Naive thymus-derived CD4-positive, alpha-beta T cell (primary cell): ENCODE results near the gene ESRRA. TPM values are rescaled to one million over a fixed set of nuclear protein-coding genes. Genes with fewer than 3 reads are reported as not detected.

Source experiments
- ATAC-seq: fragments of 150-1000 bp; cut with Tn5 transposase; 2 replicates; pipeline ENCODE4 v1.10.0; 2021; ENCODE audit warnings: mild to moderate bottlenecking, moderate library complexity
- CTCF ChIA-PET: fragments of 350-600 bp; sonication (Branson Sonifier 250); formaldehyde crosslinking; loops from one replicate; lab custom pipeline; 2021; ENCODE audit warnings: antibody characterized with exemption; lab: Charles Lee
- POLR2A ChIA-PET: fragments of 350-600 bp; sonication (Branson Sonifier 250); formaldehyde crosslinking; loops from one replicate; lab custom pipeline; 2021; ENCODE audit warnings: antibody characterized with exemption, inconsistent platforms; lab: Charles Lee
- DNase-seq, 9 donors: peaks; one replicate each; pipeline versions ENCODE4 v3.0.0 to v3.0.0-alpha.2; 2020 to 2022; ENCODE audit warnings: mixed read lengths in 1 of 9
- H3K27ac ChIP-seq: one replicate; pipeline ENCODE4 v1.7.0; 2013; ENCODE audit warnings: mild to moderate bottlenecking, low read depth, low read length, moderate library complexity
- H3K27me3 ChIP-seq, 2 donors: one replicate each; pipeline ENCODE4 v1.7.0; 2013; ENCODE audit warnings: low read length in 2 of 2, mild to moderate bottlenecking in 2 of 2, moderate library complexity in 2 of 2; ENCODE audit not compliant: control insufficient read depth in 2 of 2, insufficient read depth in 2 of 2
- H3K36me3 ChIP-seq, 3 experiments: 1 replicate in 2 of 3; 2 replicates in 1 of 3; pipeline ENCODE4 v1.7.0; 2013; ENCODE audit warnings: low read length in 3 of 3, mild to moderate bottlenecking in 3 of 3, moderate library complexity in 1 of 3; ENCODE audit not compliant: insufficient read depth in 3 of 3, control insufficient read depth in 2 of 3
- H3K4me1 ChIP-seq, 2 donors: one replicate each; pipeline ENCODE4 v1.7.0; 2013; ENCODE audit warnings: low read length in 2 of 2, mild to moderate bottlenecking in 2 of 2, moderate library complexity in 1 of 2; ENCODE audit not compliant: control insufficient read depth in 2 of 2, insufficient read depth in 2 of 2
- H3K4me3 ChIP-seq: 2 replicates; pipeline ENCODE4 v1.7.0; 2013; ENCODE audit warnings: mild to moderate bottlenecking, low read length
- H3K9me3 ChIP-seq, 3 experiments: 1 replicate in 2 of 3; 2 replicates in 1 of 3; pipeline ENCODE4 v1.7.0; 2013; ENCODE audit warnings: low read length in 3 of 3; ENCODE audit not compliant: control insufficient read depth in 2 of 3
- H3K27ac Mint-ChIP-seq, 9 donors: one replicate each; pipeline ENCODE4 v1.8.0; 2020 to 2022; ENCODE audit warnings: mixed read lengths in 9 of 9, mild to moderate bottlenecking in 8 of 9, moderate library complexity in 5 of 9, inconsistent platforms in 2 of 9
- H3K27me3 Mint-ChIP-seq, 5 donors: one replicate each; pipeline ENCODE4 v1.8.0; 2021 to 2022; ENCODE audit warnings: mixed read lengths in 5 of 5, mild to moderate bottlenecking in 1 of 5
- H3K36me3 Mint-ChIP-seq, 5 donors: one replicate each; pipeline ENCODE4 v1.8.0; 2020 to 2022; ENCODE audit warnings: mixed read lengths in 5 of 5, mild to moderate bottlenecking in 3 of 5, inconsistent platforms in 1 of 5
- H3K4me1 Mint-ChIP-seq, 7 donors: one replicate each; pipeline ENCODE4 v1.8.0; 2020 to 2022; ENCODE audit warnings: mixed read lengths in 7 of 7, mild to moderate bottlenecking in 3 of 7, inconsistent platforms in 1 of 7
- H3K4me3 Mint-ChIP-seq, 10 donors: one replicate each; pipeline ENCODE4 v1.8.0; 2020 to 2022; ENCODE audit warnings: mild to moderate bottlenecking in 10 of 10, mixed read lengths in 10 of 10, moderate library complexity in 6 of 10, inconsistent platforms in 2 of 10
- H3K9me3 Mint-ChIP-seq, 11 donors: one replicate each; pipeline ENCODE4 v1.8.0; 2020 to 2022; ENCODE audit warnings: mixed read lengths in 11 of 11, mild to moderate bottlenecking in 4 of 11, inconsistent platforms in 1 of 11, moderate library complexity in 1 of 11
- intact Hi-C, 2 donors: fragments of 100-400 bp; cut with micrococcal nuclease; formaldehyde crosslinking; loops; one replicate each; pipeline ENCODE4 v1.15.1; 2023
- polyA plus RNA-seq, 2 donors: library from polyadenylated mRNA; unstranded; fragments of 300-500 nt; fragmentation: Illumina TruSeq; gene quantifications; one replicate each; pipeline ENCODE4 v1.2.3, GENCODE V29; 2021
- total RNA-seq, 6 experiments: library from RNA in 5 of 6; stranded (reverse) in 5 of 6; gene quantifications; 1 replicate in 5 of 6; 2 replicates in 1 of 6; pipeline ENCODE4 v1.2.3 and lab custom pipeline; 2021 to 2026

ESRRA gene
- total and polyA plus RNA-seq, 7 experiments from 2014 or later: 5.3 to 42.0 (median 26.8) TPM

DNA sequence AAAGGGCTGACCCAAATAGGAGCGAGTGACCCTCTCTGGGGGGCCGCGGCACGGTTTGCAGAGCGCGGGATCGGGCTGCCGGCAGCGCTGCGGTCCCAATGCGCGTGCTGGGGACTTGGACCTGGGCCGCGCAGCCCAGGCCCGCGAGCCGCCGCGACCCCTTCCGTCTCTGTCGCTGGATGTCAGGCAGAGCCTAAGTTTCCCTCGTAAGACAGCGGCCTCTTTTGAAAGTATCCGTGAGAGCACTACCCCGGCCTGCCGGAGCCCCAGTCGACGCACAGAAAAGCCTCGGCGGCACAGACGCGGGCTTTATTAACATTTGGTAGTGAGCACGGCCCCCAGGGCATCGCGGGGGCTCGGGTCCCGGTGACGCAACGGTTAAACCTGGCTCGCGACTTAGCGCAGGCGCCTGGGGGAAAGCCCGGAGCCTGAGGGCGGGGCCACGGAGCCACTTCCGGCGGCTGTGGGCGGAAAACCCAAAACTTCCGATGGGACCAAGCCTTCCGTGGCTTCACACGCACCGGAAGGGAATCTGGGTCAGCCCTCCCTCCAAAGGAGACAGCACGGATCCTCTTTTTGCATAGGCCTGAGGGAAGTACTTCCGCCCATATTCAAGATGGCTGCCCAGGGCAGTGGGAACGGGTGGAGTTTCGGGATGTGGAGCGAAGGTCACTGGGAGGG lies 35.6 kb upstream of the ESRRA start:
- peak; percentile 82 for ATAC-seq
- POLR2A ChIA-PET: interaction anchor here (0.6 to 7.0 kb wide), 19 partner anchors 13 to 1229 kb away, joined by 3 to 154 read pairs (median 5); partner anchors contain the start of genes BAD, CATSPERZ, CCDC88B and ESRRA
- no peaks in the 10 kb centered on the region for H3K27me3 Mint-ChIP-seq

GRCh38 chr11:64275031-64275800 lies 30.1 kb upstream of the ESRRA start:
- peaks cover 0 to 15% (median 6%) of the 10 kb centered on the region in 7 donors for H3K4me1 Mint-ChIP-seq
- DNase-seq (no peak), ATAC-seq (no peak)
- H3K4me3 ChIP-seq: no peak overlapping the region
- CTCF ChIA-PET: interaction anchor here (1.5 kb wide), 1 partner anchor 25 kb away, joined by 3 read pairs; no protein-coding TSS in a partner anchor
- H3K9me3 Mint-ChIP-seq: peaks cover 0 to 16% (median 0%) of the 10 kb centered on the region in 11 donors
- intact Hi-C loops: no loop called here
- H3K27me3 ChIP-seq: no peaks in the 10 kb centered on the region
- POLR2A ChIA-PET: interaction anchor here (1.0 kb wide), 1 partner anchor 9 kb away, joined by 3 read pairs; the partner anchor contains the start of gene BAD
- peaks cover 0 to 5% (median 5%) of the 10 kb centered on the region in 5 donors for H3K36me3 Mint-ChIP-seq
- peak overlapping the region in 1 of 10 donors; percentile 56 for H3K4me3 Mint-ChIP-seq
- H3K36me3 ChIP-seq: peaks cover 0 to 24% (median 0%) of the 10 kb centered on the region in 3 experiments
- H3K9me3 ChIP-seq: no peaks in the 10 kb centered on the region
- H3K27ac Mint-ChIP-seq: no peak overlapping the region
- H3K27me3 Mint-ChIP-seq: no peaks in the 10 kb centered on the region
- H3K4me1 ChIP-seq: no peaks in the 10 kb centered on the region
- H3K27ac ChIP-seq: no peak overlapping the region

More for the DNA sequence above, 35.6 kb upstream of the ESRRA start:
- H3K4me3 Mint-ChIP-seq: peak overlapping the region; percentile 95 to 100 (median 98)
- peaks cover 8 to 10% of the 10 kb centered on the region in 2 donors for H3K4me1 ChIP-seq
- DNase-seq: peak; percentile 89 to 98 (median 98)
- H3K4me1 Mint-ChIP-seq: peaks cover 8 to 29% (median 24%) of the 10 kb centered on the region in 7 donors
- H3K9me3 ChIP-seq: no peaks in the 10 kb centered on the region
- intact Hi-C loops: loop anchor here (1.0 to 2.0 kb wide), 15 partner anchors 16 to 599 kb away; partner anchors contain the start of genes CCDC88B (in 2 of the 2), DNAJC4 (in 2 of the 2), ESRRA (in 2 of the 2) and FKBP2 (in 2 of the 2)
- CTCF ChIA-PET: interaction anchor here (0.5 to 5.8 kb wide), 9 partner anchors 12 to 64 kb away, joined by 3 to 66 read pairs (median 4); partner anchors contain the start of genes FERMT3, PLCB3, PRDX5 and TRMT112
- peak overlapping the region; percentile 91 for H3K4me3 ChIP-seq
- H3K27me3 ChIP-seq: no peaks in the 10 kb centered on the region
- H3K36me3 ChIP-seq: peaks cover 0 to 7% (median 0%) of the 10 kb centered on the region in 3 experiments
- H3K27ac ChIP-seq: peak overlapping the region; percentile 95
- H3K36me3 Mint-ChIP-seq: peaks cover 0 to 6% (median 0%) of the 10 kb centered on the region in 5 donors
- peaks cover 0 to 15% (median 0%) of the 10 kb centered on the region in 11 donors for H3K9me3 Mint-ChIP-seq
- peak overlapping the region; percentile 94 to 99 (median 99) for H3K27ac Mint-ChIP-seq

DNA sequence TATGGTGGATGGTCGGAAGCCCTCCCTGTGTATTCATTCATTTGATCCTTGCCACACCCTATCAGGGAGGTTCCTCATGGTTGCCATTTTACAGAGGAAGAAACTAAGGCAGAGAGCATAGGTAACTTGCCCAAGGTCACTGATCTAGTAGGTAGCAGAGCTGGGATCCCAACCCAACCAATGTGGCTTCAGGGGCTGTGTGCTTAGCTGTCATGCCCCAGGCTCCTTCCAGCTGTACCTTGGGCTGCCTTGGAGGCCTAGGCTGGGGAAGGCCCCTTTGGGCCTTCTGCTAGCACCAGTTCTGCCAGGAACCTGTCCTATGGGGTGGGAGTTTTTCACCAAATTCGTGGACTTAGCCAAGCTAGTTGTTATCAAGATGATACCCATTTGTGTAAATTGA lies 29.5 kb upstream of the ESRRA start:
- ATAC-seq (no peak), DNase-seq (no peak)
- no peak overlapping the region for H3K27ac Mint-ChIP-seq
- H3K27ac ChIP-seq: no peak overlapping the region
- intact Hi-C loops: no loop called here
- H3K9me3 ChIP-seq: no peaks in the 10 kb centered on the region
- H3K4me1 Mint-ChIP-seq: peaks cover 0 to 12% (median 5%) of the 10 kb centered on the region in 7 donors
- H3K4me3 ChIP-seq: no peak overlapping the region
- no peaks in the 10 kb centered on the region for H3K27me3 ChIP-seq
- peaks cover 0 to 11% (median 0%) of the 10 kb centered on the region in 11 donors for H3K9me3 Mint-ChIP-seq
- peaks cover 0 to 24% (median 0%) of the 10 kb centered on the region in 3 experiments for H3K36me3 ChIP-seq
- ChIA-PET CTCF (interaction anchor here (1.5 kb wide), 1 partner anchor 25 kb away, joined by 3 read pairs; no protein-coding TSS in a partner anchor), POLR2A (no interaction called here)
- no peaks in the 10 kb centered on the region for H3K27me3 Mint-ChIP-seq
- H3K4me3 Mint-ChIP-seq: no peak overlapping the region
- H3K4me1 ChIP-seq: no peaks in the 10 kb centered on the region
- peaks cover 0 to 5% (median 5%) of the 10 kb centered on the region in 5 donors for H3K36me3 Mint-ChIP-seq

GRCh38 chr11:64276653-64277431 lies 28.5 kb upstream of the ESRRA start:
- Mint-ChIP-seq H3K27me3 (no peaks in the 10 kb centered on the region), H3K27ac (no peak overlapping the region), H3K4me3 (no peak overlapping the region), H3K36me3 (peaks cover 0 to 11% (median 5%) of the 10 kb centered on the region in 5 donors), H3K9me3 (peaks cover 0 to 3% (median 0%) of the 10 kb centered on the region in 11 donors), H3K4me1 (peaks cover 0 to 12% (median 5%) of the 10 kb centered on the region in 7 donors)
- Histone ChIP-seq H3K4me3 (no peak overlapping the region), H3K36me3 (peaks cover 0 to 21% (median 0%) of the 10 kb centered on the region in 3 experiments), H3K9me3 (no peaks in the 10 kb centered on the region), H3K4me1 (no peaks in the 10 kb centered on the region), H3K27me3 (no peaks in the 10 kb centered on the region), H3K27ac (no peak overlapping the region)
- ChIA-PET POLR2A (interaction anchor here (0.6 kb wide), 1 partner anchor 1679 kb away, joined by 3 read pairs; no protein-coding TSS in a partner anchor), CTCF (interaction anchor here (1.4 to 1.5 kb wide), 2 partner anchors 24 to 72 kb away, joined by 3 read pairs; no protein-coding TSS in a partner anchor)
- intact Hi-C loops: no loop called here
- no peak for ATAC-seq
- no peak for DNase-seq

- H3K36me3 Mint-ChIP-seq: peaks cover 0 to 11% (median 5%) of the 10 kb centered on the region in 5 donors
- peaks cover 0 to 26% (median 0%) of the 10 kb centered on the region in 3 experiments for H3K36me3 ChIP-seq
- CTCF ChIA-PET: interaction anchor here (1.4 to 1.6 kb wide), 2 partner anchors 22 to 74 kb away, joined by 3 to 4 read pairs; partner anchors contain the start of gene CATSPERZ
- DNase-seq (no peak), ATAC-seq (no peak)
- H3K27me3 Mint-ChIP-seq: no peaks in the 10 kb centered on the region
- no peak overlapping the region for H3K4me3 ChIP-seq
- no peak overlapping the region for H3K27ac ChIP-seq
- peaks cover 1 to 6% of the 10 kb centered on the region in 2 donors for H3K4me1 ChIP-seq
- POLR2A ChIA-PET: interaction anchor here (7.1 kb wide), 1 partner anchor 7 kb away, joined by 104 read pairs; no protein-coding TSS in a partner anchor
- no peak overlapping the region for H3K27ac Mint-ChIP-seq
- H3K4me1 Mint-ChIP-seq: peaks cover 0 to 13% (median 8%) of the 10 kb centered on the region in 7 donors
- no peaks in the 10 kb centered on the region for H3K27me3 ChIP-seq
- peaks cover 0 to 2% (median 0%) of the 10 kb centered on the region in 11 donors for H3K9me3 Mint-ChIP-seq
- intact Hi-C loops: no loop called here
- H3K9me3 ChIP-seq: no peaks in the 10 kb centered on the region
- peak overlapping the region in 1 of 10 donors; percentile 51 for H3K4me3 Mint-ChIP-seq
These were observed 26.6 kb upstream of the ESRRA start for GRCh38 chr11:64278576-64279190.
